Measurements from ENCODE around the gene PGBD4. TPM values are rescaled to one million over a fixed set of nuclear protein-coding genes. Genes with fewer than 3 reads are reported as not detected.

The PGBD4 gene
- 2.2 and 2.4 TPM in 2 replicates for total RNA-seq

DNA sequence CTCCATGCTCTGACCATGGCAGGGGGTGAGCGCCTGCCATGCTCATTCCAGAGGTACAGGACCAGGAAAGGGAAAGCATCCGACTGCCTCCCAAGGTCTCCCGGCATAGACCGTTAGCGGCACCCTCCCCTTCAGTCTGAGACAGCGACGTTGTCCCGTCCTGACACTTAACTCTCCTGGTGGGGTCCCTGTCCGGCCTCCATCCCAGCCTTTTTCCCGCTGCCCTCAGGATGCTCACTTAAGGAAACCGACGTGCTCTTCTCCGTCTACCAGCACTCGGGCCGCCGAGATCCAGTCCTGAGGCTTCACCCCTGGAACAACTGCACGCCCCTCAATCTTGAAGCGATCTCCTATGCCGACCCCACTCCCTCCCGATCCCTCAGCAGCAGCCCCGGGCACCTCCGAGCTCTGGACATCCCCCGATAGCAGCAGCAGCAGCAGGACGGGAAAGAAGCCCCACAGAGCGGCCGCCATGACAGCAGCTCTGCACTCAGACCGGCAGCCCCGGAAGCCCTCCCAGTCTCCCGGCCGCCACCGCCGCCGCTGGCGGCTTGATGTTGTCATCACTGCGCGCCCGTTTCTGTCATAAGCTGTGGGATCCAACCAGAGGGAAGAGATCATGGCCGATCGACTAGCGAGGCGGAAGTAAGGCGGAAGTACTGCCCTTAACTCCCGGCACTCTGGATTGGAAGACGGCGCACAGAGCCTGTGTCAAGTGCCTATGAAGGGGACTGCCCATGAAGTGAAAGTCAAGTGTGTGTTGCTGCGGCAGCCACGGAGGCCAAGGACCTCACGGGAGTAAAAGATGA lies at the start of gene PGBD4, which contains the start of gene EMC7:
Gene PGBD4, plus strand, starts transcription at position 718 of the 809 bp plus-strand sequence. CDS start 449 bp downstream, outside the sequence.
Gene EMC7, minus strand, starts transcription at position 497 of the 809 bp plus-strand sequence. Its CDS starts 23 bp downstream, at position 474.

Other genes with a start within 250 kb of the PGBD4 start
- gene CHRM5, start 133.6 kb upstream of the PGBD4 start, total RNA-seq: under 0.01 TPM in 1 of 2 replicates, not detected in the other
- gene AVEN, start 62.9 kb upstream of the PGBD4 start, total RNA-seq: 27.3 and 27.7 TPM in 2 replicates
- 41.4 and 43.9 TPM in 2 replicates for gene EMC7, start 221 bp upstream of the PGBD4 start, total RNA-seq
- gene KATNBL1, start 108.0 kb downstream of the PGBD4 start, total RNA-seq: 28.7 and 33.4 TPM in 2 replicates
- 195 and 249 TPM in 2 replicates for gene EMC4, start 122.9 kb downstream of the PGBD4 start, total RNA-seq
- 38.2 and 61.4 TPM in 2 replicates for gene SLC12A6, start 235.7 kb downstream of the PGBD4 start, total RNA-seq
- 247 and 255 TPM in 2 replicates for gene NOP10, start 241.1 kb downstream of the PGBD4 start, total RNA-seq
- not detected in 2 replicates for gene NUTM1, start 241.2 kb downstream of the PGBD4 start, total RNA-seq